Measurements from ENCODE around the gene VSIR. TPM values are rescaled to one million over a fixed set of nuclear protein-coding genes. Genes with fewer than 3 reads are reported as not detected.
A peak's percentile ranks its signal among the peaks of the same experiment; 100 is the strongest.

Gene VSIR
- total RNA-seq, 2 donors from 2014 or later = 0.07 to 0.68 TPM

GRCh38 chr10:71727105-71727737, 46.1 kb downstream of the VSIR start:
- Histone ChIP-seq H3K27ac (ENCODE audit: low read depth, low read length) (no peak overlapping the region), H3K9me3 (ENCODE audit: control insufficient read depth, low read length) (no peaks in the 10 kb centered on the region), H3K4me1 (ENCODE audit: control insufficient read depth, insufficient read depth, low read length) (peaks cover 4% of the 10 kb centered on the region), H3K36me3 (ENCODE audit: control insufficient read depth, insufficient read depth, low read length) (no peaks in the 10 kb centered on the region), H3K4me3 (ENCODE audit: low read length) (no peak overlapping the region), H3K9ac (ENCODE audit: extremely low read depth, low read length, poor library complexity, severe bottlenecking) (peak overlapping the region; percentile 6), H3K27me3 (ENCODE audit: control insufficient read depth, insufficient read depth, low read length, poor library complexity, severe bottlenecking) (no peaks in the 10 kb centered on the region)
- Mint-ChIP-seq H3K4me3 (no peak overlapping the region), H3K4me1 (peaks cover 10% of the 10 kb centered on the region), H3K27me3 (ENCODE audit: insufficient read depth) (peaks cover 4% of the 10 kb centered on the region), H3K36me3 (ENCODE audit: low read depth) (no peaks in the 10 kb centered on the region), H3K27ac (no peak overlapping the region), H3K9me3 (peaks cover 2% of the 10 kb centered on the region)
- 87 to 89% methylated on average over 8 to 12 of the region's 12 CpGs for WGBS, 2 experiments (ENCODE audit: insufficient coverage in 1 of 2, insufficient read length in 1 of 2)
- TF ChIP-seq CTCF (conservative IDR thresholded peaks at IDR 0.05) = no peak
- DNase-seq = no peak

GRCh38 chr10:71726580-71727104, 46.7 kb downstream of the VSIR start:
- Mint-ChIP-seq H3K9me3 (peaks cover 2% of the 10 kb centered on the region), H3K4me1 (peaks cover 10% of the 10 kb centered on the region), H3K4me3 (no peak overlapping the region), H3K27me3 (ENCODE audit: insufficient read depth) (peaks cover 6% of the 10 kb centered on the region), H3K27ac (peak overlapping the region; percentile 60), H3K36me3 (ENCODE audit: low read depth) (no peaks in the 10 kb centered on the region)
- Histone ChIP-seq H3K36me3 (ENCODE audit: control insufficient read depth, insufficient read depth, low read length) (no peaks in the 10 kb centered on the region), H3K4me1 (ENCODE audit: control insufficient read depth, insufficient read depth, low read length) (peaks cover 4% of the 10 kb centered on the region), H3K9me3 (ENCODE audit: control insufficient read depth, low read length) (no peaks in the 10 kb centered on the region), H3K9ac (ENCODE audit: extremely low read depth, low read length, poor library complexity, severe bottlenecking) (no peak overlapping the region), H3K27ac (ENCODE audit: low read depth, low read length) (no peak overlapping the region), H3K27me3 (ENCODE audit: control insufficient read depth, insufficient read depth, low read length, poor library complexity, severe bottlenecking) (no peaks in the 10 kb centered on the region), H3K4me3 (ENCODE audit: low read length) (no peak overlapping the region)
- 93 to 96% methylated on average over 6 to 11 of the region's 11 CpGs for WGBS, 2 experiments (ENCODE audit: insufficient coverage in 1 of 2, insufficient read length in 1 of 2)
- no peak for DNase-seq
- no peak for TF ChIP-seq CTCF (conservative IDR thresholded peaks at IDR 0.05)

GRCh38 chr10:71725998-71726579, 47.2 kb downstream of the VSIR start:
- Mint-ChIP-seq H3K9me3 (peaks cover 2% of the 10 kb centered on the region), H3K4me3 (no peak overlapping the region), H3K27me3 (ENCODE audit: insufficient read depth) (peaks cover 10% of the 10 kb centered on the region), H3K4me1 (peaks cover 10% of the 10 kb centered on the region), H3K36me3 (ENCODE audit: low read depth) (no peaks in the 10 kb centered on the region), H3K27ac (peak overlapping the region; percentile 60)
- Histone ChIP-seq H3K36me3 (ENCODE audit: control insufficient read depth, insufficient read depth, low read length) (no peaks in the 10 kb centered on the region), H3K4me3 (ENCODE audit: low read length) (no peak overlapping the region), H3K27ac (ENCODE audit: low read depth, low read length) (no peak overlapping the region), H3K9me3 (ENCODE audit: control insufficient read depth, low read length) (no peaks in the 10 kb centered on the region), H3K9ac (ENCODE audit: extremely low read depth, low read length, poor library complexity, severe bottlenecking) (no peak overlapping the region), H3K27me3 (ENCODE audit: control insufficient read depth, insufficient read depth, low read length, poor library complexity, severe bottlenecking) (peaks cover 3% of the 10 kb centered on the region), H3K4me1 (ENCODE audit: control insufficient read depth, insufficient read depth, low read length) (peaks cover 4% of the 10 kb centered on the region)
- 32 to 37% methylated on average over 2 to 8 of the region's 9 CpGs for WGBS, 2 experiments (ENCODE audit: insufficient coverage in 1 of 2, insufficient read length in 1 of 2)
- TF ChIP-seq CTCF (conservative IDR thresholded peaks at IDR 0.05) = peak; percentile 75
- peak; percentile 83 for DNase-seq
